IMR-90 (cell line): Measurements from ENCODE around the gene PHKG2. TPM values are rescaled to one million over a fixed set of nuclear protein-coding genes. Genes with fewer than 3 reads are reported as not detected.
A peak's percentile ranks its signal among the peaks of the same experiment; 100 is the strongest.

Source experiments
- ATAC-seq: fragments of 200-7000 bp; cut with Tn5 transposase; 2 replicates; pipeline ENCODE4 v1.9.1; 2020; ENCODE audit warnings: low read depth, mild to moderate bottlenecking, moderate library complexity
- BruUV-seq: library from RNA; stranded (reverse); fragments of 400-500 nt; replicated peaks from 2 replicates; lab custom pipeline; 2021; lab: Mats Ljungman, UMichigan
- CTCF ChIA-PET: fragments of 300-600 bp; formaldehyde crosslinking; extraction: SDS; loops from one replicate; lab custom pipeline; 2021; ENCODE audit warnings: antibody characterized with exemption; lab: Yijun Ruan, JAX
- POLR2A ChIA-PET: fragments of 300-600 bp; sonication (Branson Sonifier 250); formaldehyde crosslinking; loops from one replicate; lab custom pipeline; 2022; ENCODE audit warnings: antibody characterized with exemption; ENCODE audit not compliant: unreplicated experiment; lab: Charles Lee
- DNase-seq: peaks from one replicate; pipeline ENCODE4 v3.0.0; 2013
- H2AFZ ChIP-seq: replicated peaks from 2 replicates; pipeline ENCODE3; 2013; ENCODE audit warnings: low read length, mild to moderate bottlenecking; ENCODE audit not compliant: poor library complexity
- H2AK5ac ChIP-seq: 2 replicates; pipeline ENCODE4 v1.6.1; 2013; ENCODE audit warnings: low read depth, low read length, inconsistent platforms
- H2AK9ac ChIP-seq: replicated peaks from 2 replicates; pipeline ENCODE3; 2013; ENCODE audit warnings: mild to moderate bottlenecking, low read depth, low read length, moderate library complexity; ENCODE audit not compliant: poor library complexity
- H2BK120ac ChIP-seq: 2 replicates; pipeline ENCODE4 v1.6.1; 2013; ENCODE audit warnings: low read depth, low read length, inconsistent platforms
- H2BK15ac ChIP-seq: 3 replicates; pipeline ENCODE4 v1.6.1; 2013; ENCODE audit warnings: low read depth, low read length, inconsistent platforms
- H2BK20ac ChIP-seq: 2 replicates; pipeline ENCODE4 v1.6.1; 2013; ENCODE audit warnings: low read depth, mild to moderate bottlenecking, inconsistent platforms, low read length, moderate library complexity
- H2BK5ac ChIP-seq: 2 replicates; pipeline ENCODE4 v1.6.1; 2013; ENCODE audit warnings: mild to moderate bottlenecking, low read depth, low read length, inconsistent platforms; ENCODE audit not compliant: poor library complexity, severe bottlenecking
- H3K14ac ChIP-seq: replicated peaks from 2 replicates; pipeline ENCODE4 v1.6.1; 2013; ENCODE audit warnings: low read depth, low read length, inconsistent platforms
- H3K18ac ChIP-seq: 2 replicates; pipeline ENCODE4 v1.6.1; 2013; ENCODE audit warnings: low read depth, low read length, control low read depth
- H3K23ac ChIP-seq: 2 replicates; pipeline ENCODE4 v1.6.1; 2013; ENCODE audit warnings: low read depth, low read length, inconsistent platforms
- H3K27ac ChIP-seq: 2 replicates; pipeline ENCODE4 v1.5.1; 2013; ENCODE audit warnings: mild to moderate bottlenecking, control low read depth, low read length; ENCODE audit not compliant: insufficient read depth
- H3K27me3 ChIP-seq: 2 replicates; pipeline ENCODE4 v1.6.1; 2013; ENCODE audit warnings: low read length; ENCODE audit not compliant: control insufficient read depth, insufficient read depth
- H3K36me3 ChIP-seq: 2 replicates; pipeline ENCODE4 v1.6.1; 2013; ENCODE audit warnings: low read length, mixed read lengths; ENCODE audit not compliant: control insufficient read depth, insufficient read depth
- H3K4ac ChIP-seq: 2 replicates; pipeline ENCODE4 v1.6.1; 2013; ENCODE audit warnings: low read depth, low read length, inconsistent platforms
- H3K4me1 ChIP-seq: 2 replicates; pipeline ENCODE4 v1.6.1; 2013; ENCODE audit warnings: low read length, mixed read lengths; ENCODE audit not compliant: control insufficient read depth, insufficient read depth
- H3K4me2 ChIP-seq: 2 replicates; pipeline ENCODE4 v1.6.1; 2013; ENCODE audit warnings: low read depth, mild to moderate bottlenecking, control low read depth, low read length, moderate library complexity
- H3K4me3 ChIP-seq: 2 replicates; pipeline ENCODE4 v1.5.1; 2013; ENCODE audit warnings: low read depth, mild to moderate bottlenecking, control low read depth, low read length, moderate library complexity; ENCODE audit not compliant: insufficient read depth
- H3K56ac ChIP-seq: 2 replicates; pipeline ENCODE4 v1.6.1; 2013; ENCODE audit warnings: low read length, inconsistent platforms; ENCODE audit not compliant: insufficient read depth; ENCODE audit errors: extremely low read depth
- H3K79me1 ChIP-seq, 2 experiments: 2 replicates each; pipeline ENCODE4 v1.6.1; 2013; ENCODE audit warnings: low read length in 2 of 2, inconsistent platforms in 1 of 2, low read depth in 1 of 2
- H3K9ac ChIP-seq: 2 replicates; pipeline ENCODE4 v1.6.1; 2013; ENCODE audit warnings: low read depth, low read length, control low read depth
- H3K9me1 ChIP-seq: 2 replicates; pipeline ENCODE4 v1.6.1; 2013; ENCODE audit warnings: low read length, inconsistent platforms; ENCODE audit not compliant: insufficient read depth
- H3K9me3 ChIP-seq: 2 replicates; pipeline ENCODE4 v1.6.1; 2013; ENCODE audit warnings: low read length; ENCODE audit not compliant: control insufficient read depth, insufficient read depth
- H4K20me1 ChIP-seq: 2 replicates; pipeline ENCODE4 v1.6.1; 2013; ENCODE audit warnings: low read length, inconsistent platforms; ENCODE audit not compliant: insufficient read depth
- H4K5ac ChIP-seq: 2 replicates; pipeline ENCODE4 v1.6.1; 2013; ENCODE audit warnings: mild to moderate bottlenecking, low read depth, low read length, control low read depth
- H4K8ac ChIP-seq, 2 experiments: 2 replicates each; pipeline ENCODE4 v1.6.1; 2013; ENCODE audit warnings: low read depth in 2 of 2, low read length in 2 of 2, control low read depth in 1 of 2, inconsistent platforms in 1 of 2
- H4K91ac ChIP-seq: 2 replicates; pipeline ENCODE4 v1.6.1; 2013; ENCODE audit warnings: low read depth, low read length, inconsistent platforms; ENCODE audit not compliant: insufficient read depth
- CEBPB ChIP-seq: IDR thresholded peaks from 2 replicates; pipeline ENCODE4 v1.6.1; 2012; ENCODE audit warnings: low read depth, low read length, improper control_type of control experiment
- CTCF ChIP-seq: conservative IDR thresholded peaks from 2 replicates; pipeline ENCODE4 v1.5.1; 2012; ENCODE audit warnings: mild to moderate bottlenecking, low read depth, low read length, improper control_type of control experiment
- MAFK ChIP-seq: IDR thresholded peaks from 2 replicates; pipeline ENCODE4 v1.6.1; 2012; ENCODE audit warnings: low read depth, low read length, improper control_type of control experiment
- MAZ ChIP-seq: IDR thresholded peaks from 2 replicates; pipeline ENCODE4 v1.6.1; 2012; ENCODE audit warnings: low read depth, mild to moderate bottlenecking, low read length, improper control_type of control experiment, moderate library complexity, borderline replicate concordance
- MXI1 ChIP-seq: IDR thresholded peaks from 2 replicates; pipeline ENCODE4 v1.6.1; 2012; ENCODE audit warnings: low read depth, mild to moderate bottlenecking, low read length, moderate library complexity, borderline replicate concordance
- NFE2L2 ChIP-seq: fragments of 150-350 bp; IDR thresholded peaks from 2 replicates; pipeline ENCODE4 v1.6.1; 2016; ENCODE audit warnings: low read depth, mild to moderate bottlenecking, low read length
- POLR2A ChIP-seq: IDR thresholded peaks from 2 replicates; pipeline ENCODE4 v1.6.1; 2012; ENCODE audit warnings: mild to moderate bottlenecking, low read depth, low read length
- RAD21 ChIP-seq: IDR thresholded peaks from 2 replicates; pipeline ENCODE4 v1.6.1; 2012; ENCODE audit warnings: low read length, improper control_type of control experiment
- RCOR1 ChIP-seq: IDR thresholded peaks from 2 replicates; pipeline ENCODE4 v1.6.1; 2012; ENCODE audit warnings: mild to moderate bottlenecking, low read length, improper control_type of control experiment; ENCODE audit not compliant: insufficient replicate concordance
- RFX5 ChIP-seq: IDR thresholded peaks from 2 replicates; pipeline ENCODE4 v1.8.0; 2012; ENCODE audit warnings: low read depth, mild to moderate bottlenecking, low read length, moderate library complexity
- SMC3 ChIP-seq: fragments of 150-350 bp; IDR thresholded peaks from 2 replicates; pipeline ENCODE4 v1.6.1; 2016; ENCODE audit warnings: low read depth, mild to moderate bottlenecking, antibody characterized with exemption, low read length, moderate library complexity
- USF2 ChIP-seq: fragments of 150-350 bp; IDR thresholded peaks from 2 replicates; pipeline ENCODE4 v1.6.1; 2017; ENCODE audit warnings: mild to moderate bottlenecking, antibody characterized with exemption, low read length, low read depth
- WGBS, 2 experiments: methylation state at CpG; one replicate each; pipeline versions ENCODE4 v1.1.5 to v1.1.7; 2013; ENCODE audit warnings: missing lambda C conversion rate in 2 of 2; ENCODE audit not compliant: insufficient read length in 1 of 2; ENCODE audit errors: extremely low coverage in 2 of 2; 5-methylcytosine and 5-hydroxymethylcytosine counted together
- dilution Hi-C: fragments of 300-500 bp; cut with HindIII; formaldehyde crosslinking; loops from one replicate; pipeline ENCODE4 v1.14.3; 2018; ENCODE audit warnings: low sequenced_read_pairs; ENCODE audit not compliant: unreplicated experiment
- in situ Hi-C: fragments of 300-500 bp; cut with MboI; formaldehyde crosslinking; loops from 3 replicates; pipeline ENCODE4 v1.14.3; 2019; ENCODE audit warnings: low sequenced_read_pairs, inconsistent platforms, mixed read lengths
- intact Hi-C: fragments of 100-400 bp; cut with micrococcal nuclease; formaldehyde crosslinking; loops from 2 replicates; pipeline ENCODE4 v1.10.0; 2022
- polyA plus RNA-seq, 3 experiments: library from polyadenylated mRNA; depleted of rRNA; stranded (reverse); fragments of >200 nt; gene quantifications; 2 replicates each; pipeline ENCODE4 v1.2.3, GENCODE V29; 2012; ENCODE audit warnings: low replicate concordance in 1 of 3
- total RNA-seq: library from RNA; depleted of rRNA; stranded (reverse); fragments of >200 nt; gene quantifications from 2 replicates; pipeline ENCODE4 v1.2.3, GENCODE V29; 2012
- TF ChIP-seq, protein P1 (sequence below): fragments of 150-350 bp; IDR thresholded peaks from 2 replicates; pipeline ENCODE4 v1.6.1; 2016; ENCODE audit warnings: low read depth, mild to moderate bottlenecking, low read length, moderate library complexity, borderline replicate concordance

Gene PHKG2
- total and polyA plus RNA-seq, 2 of the 4 experiments (the other 2 are of a cell fraction), result 26.0 to 38.9 TPM

DNA sequence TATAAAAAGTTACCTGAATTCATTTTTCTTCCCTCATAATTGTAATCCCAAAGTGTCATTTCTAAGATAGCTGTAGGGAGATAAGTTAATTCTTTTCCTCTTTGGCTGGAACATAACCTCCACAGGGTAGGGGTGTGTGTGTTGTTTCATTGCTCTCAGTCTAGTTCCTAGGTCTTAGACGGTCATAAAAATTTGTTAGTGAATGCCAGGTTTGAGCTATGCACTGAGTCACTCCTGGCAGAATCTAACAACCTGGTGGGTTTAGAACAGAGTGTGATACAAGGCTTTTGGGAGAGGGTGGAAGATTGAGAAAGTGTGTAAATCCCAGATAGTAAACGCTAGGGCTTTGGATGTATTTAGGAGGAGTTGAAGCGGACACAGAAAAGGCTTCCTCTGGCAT is 894 bp upstream of the PHKG2 start:
- no peak for ATAC-seq
- Histone ChIP-seq H3K79me1 (peaks cover 24 to 39% of the 10 kb centered on the region in 2 experiments), H2BK5ac (peak overlapping the region; percentile 80), H3K56ac (0 out of 2 replicates have a peak overlapping the region, but pooled peaks have one; percentile 34), H3K9ac (no peak overlapping the region), H3K9me1 (peaks cover 12% of the 10 kb centered on the region; the same call in 1 of the 2 replicates), H3K14ac (0 out of 2 replicates have a peak overlapping the region, but pooled peaks have one; percentile 96), H3K23ac (0 out of 2 replicates have a peak overlapping the region, but pooled peaks have one; percentile 92), H4K20me1 (no peaks in the 10 kb centered on the region; the same call in 1 of the 2 replicates), H3K27me3 (no peaks in the 10 kb centered on the region), H3K4me1 (no peaks in the 10 kb centered on the region), H2BK20ac (no peak overlapping the region), H2AK5ac (peak overlapping the region; percentile 51), H3K27ac (peak overlapping the region; percentile 64; the same call in 1 of the 2 replicates), H3K4me3 (no peak overlapping the region), H4K8ac (peak overlapping the region; percentile 94 to 98), H3K9me3 (no peaks in the 10 kb centered on the region), H2AFZ (peak overlapping the region; percentile 92), H3K4me2 (peak overlapping the region; percentile 96), H2AK9ac (peak overlapping the region; percentile 70), H3K18ac (no peak overlapping the region), H3K4ac (peak overlapping the region; percentile 95; the same call in 1 of the 2 replicates), H4K5ac (peak overlapping the region; percentile 96), H2BK120ac (no peak overlapping the region), H3K36me3 (peaks cover 18% of the 10 kb centered on the region; the same call in 1 of the 2 replicates), H4K91ac (peak overlapping the region; percentile 82), H2BK15ac (no peak overlapping the region)
- TF ChIP-seq MXI1, result no peak
- no peak for TF ChIP-seq MAZ
- no peak for TF ChIP-seq RCOR1
- TF ChIP-seq MAFK, result no peak
- TF ChIP-seq CTCF, result no peak
- TF ChIP-seq POLR2A, result no peak
- TF ChIP-seq USF2, result no peak
- TF ChIP-seq NFE2L2, result no peak
- TF ChIP-seq CEBPB, result no peak
- no peak for TF ChIP-seq SMC3
- no peak for TF ChIP-seq RFX5
- TF ChIP-seq, protein P1, sequence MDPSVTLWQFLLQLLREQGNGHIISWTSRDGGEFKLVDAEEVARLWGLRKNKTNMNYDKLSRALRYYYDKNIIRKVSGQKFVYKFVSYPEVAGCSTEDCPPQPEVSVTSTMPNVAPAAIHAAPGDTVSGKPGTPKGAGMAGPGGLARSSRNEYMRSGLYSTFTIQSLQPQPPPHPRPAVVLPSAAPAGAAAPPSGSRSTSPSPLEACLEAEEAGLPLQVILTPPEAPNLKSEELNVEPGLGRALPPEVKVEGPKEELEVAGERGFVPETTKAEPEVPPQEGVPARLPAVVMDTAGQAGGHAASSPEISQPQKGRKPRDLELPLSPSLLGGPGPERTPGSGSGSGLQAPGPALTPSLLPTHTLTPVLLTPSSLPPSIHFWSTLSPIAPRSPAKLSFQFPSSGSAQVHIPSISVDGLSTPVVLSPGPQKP, result no peak
- no peak for TF ChIP-seq RAD21
- CTCF ChIA-PET, result no interaction called here
- intact Hi-C loops (no loop called here), dilution Hi-C loops (no loop called here), in situ Hi-C loops (no loop called here)
- WGBS, 2 experiments, result 47% methylated on average over 3 of the region's 3 CpGs; no CpG with 5 or more reads in 1 of the 2 experiments
- DNase-seq, result peak; percentile 35
- no TSS peak for BruUV-seq
- POLR2A ChIA-PET, result no interaction called here
